Stimulated activated CD4-positive, alpha-beta T cell treated with anti-CD3 and anti-CD28 coated beads, Interleukin-1b, Interleukin-23, amount 100 ng/mL, for 24 hours (primary cell): ENCODE results near the gene ITFG1.
"Not testable (repeated sequence)": the region's sequence is repeated elsewhere in the genome, so short reads cannot be mapped to it uniquely, and the experiment has no call there.

Experiments
- DNase-seq, 4 experiments: peaks; one replicate each; pipeline ENCODE4 v3.0.0-alpha.2; 2020; ENCODE audit warnings: low read depth in 4 of 4, low spot score in 1 of 4

The ITFG1 gene

GRCh38 chr16:47250983-47251382 lies 209.9 kb downstream of the ITFG1 start:
- DNase-seq, result no peak

- DNase-seq, result no peak
These were observed 213.2 kb downstream of the ITFG1 start for GRCh38 chr16:47247690-47248089.

- no peak for DNase-seq
These were observed 216.7 kb downstream of the ITFG1 start for GRCh38 chr16:47244206-47244605.

- DNase-seq, result no peak
These were observed 219.8 kb downstream of the ITFG1 start for GRCh38 chr16:47241061-47241460.

GRCh38 chr16:47236716-47237115 lies 224.1 kb downstream of the ITFG1 start:
- DNase-seq, result no peak

GRCh38 chr16:47230296-47230695 lies 230.6 kb downstream of the ITFG1 start:
- no peak for DNase-seq

- DNase-seq, result no peak
These were observed 231.5 kb downstream of the ITFG1 start for GRCh38 chr16:47229053-47230050.

- no peak for DNase-seq
These were observed 232.6 kb downstream of the ITFG1 start for GRCh38 chr16:47228241-47228640.

GRCh38 chr16:47213761-47214440 lies 247.0 kb downstream of the ITFG1 start:
- DNase-seq, result no peak

- no peak for DNase-seq
These were observed 249.6 kb downstream of the ITFG1 start for GRCh38 chr16:47211218-47211617.

- DNase-seq, result no peak
These were observed 255.9 kb downstream of the ITFG1 start for GRCh38 chr16:47204736-47205504.

GRCh38 chr16:47203433-47203832 lies 257.4 kb downstream of the ITFG1 start:
- not testable (repeated sequence) for DNase-seq

- DNase-seq, result no peak
These were observed 262.7 kb downstream of the ITFG1 start for GRCh38 chr16:47198180-47198575.

GRCh38 chr16:47197536-47198179 lies 263.2 kb downstream of the ITFG1 start:
- DNase-seq, result no peak

- DNase-seq, result no peak
These were observed 264.4 kb downstream of the ITFG1 start for GRCh38 chr16:47196457-47196856.

GRCh38 chr16:47182318-47182717 lies 278.5 kb downstream of the ITFG1 start:
- DNase-seq, result no peak

- not testable (repeated sequence) for DNase-seq
These were observed 279.8 kb downstream of the ITFG1 start for GRCh38 chr16:47181066-47181465.

GRCh38 chr16:47180073-47180472 lies 280.8 kb downstream of the ITFG1 start:
- DNase-seq, result no peak

GRCh38 chr16:47175152-47175551 lies 285.7 kb downstream of the ITFG1 start:
- DNase-seq, result no peak

GRCh38 chr16:47162670-47163420 lies 298.0 kb downstream of the ITFG1 start:
- no peak for DNase-seq
